C4-2B (cell line): ENCODE data around the gene OCA2.
A peak's percentile ranks its signal among the peaks of the same experiment; 100 is the strongest.

Source experiments
- H3K27ac ChIP-seq: fragments of 450-650 bp; 2 replicates; pipeline ENCODE4 v1.5.1; 2017
- CTCF ChIP-seq: fragments of 450-650 bp; conservative IDR thresholded peaks from 2 replicates; pipeline ENCODE4 v1.5.1; 2017; ENCODE audit warnings: mild to moderate bottlenecking
- ZFX ChIP-seq: fragments of 450-650 bp; IDR thresholded peaks from 2 replicates; pipeline ENCODE4 v1.6.1; 2017

The OCA2 gene

GRCh38 chr15:28106294-28107110, 7.4 kb upstream of the OCA2 start:
- H3K27ac ChIP-seq, result no peak overlapping the region
- TF ChIP-seq ZFX (no peak), CTCF (no peak)

GRCh38 chr15:28105793-28106192, 6.7 kb upstream of the OCA2 start:
- TF ChIP-seq ZFX (no peak), CTCF (no peak)

GRCh38 chr15:28105224-28105791, 6.2 kb upstream of the OCA2 start:
- no peak overlapping the region for H3K27ac ChIP-seq
- TF ChIP-seq ZFX (no peak), CTCF (no peak)

More at GRCh38 chr15:28105793-28106192, 6.7 kb upstream of the OCA2 start:
- no peak overlapping the region for H3K27ac ChIP-seq

- no peak overlapping the region for H3K27ac ChIP-seq
- TF ChIP-seq ZFX, result no peak
- no peak for TF ChIP-seq CTCF
Observed at GRCh38 chr15:28104326-28104725, 5.2 kb upstream of the OCA2 start.

- peak overlapping the region; percentile 10 for H3K27ac ChIP-seq
- TF ChIP-seq ZFX (no peak), CTCF (no peak)
Observed at GRCh38 chr15:28103831-28104230, 4.7 kb upstream of the OCA2 start.

GRCh38 chr15:28101983-28102441, 2.9 kb upstream of the OCA2 start:
- no peak overlapping the region for H3K27ac ChIP-seq
- TF ChIP-seq ZFX (no peak), CTCF (no peak)

- TF ChIP-seq CTCF (no peak), ZFX (no peak)
- H3K27ac ChIP-seq, result no peak overlapping the region
Observed at GRCh38 chr15:28101201-28101600, 2.1 kb upstream of the OCA2 start.
